HCT116 (cell line): ENCODE data around the gene HNRNPUL2. TPM values are rescaled to one million over a fixed set of nuclear protein-coding genes. Genes with fewer than 3 reads are reported as not detected.
A peak's percentile ranks its signal among the peaks of the same experiment; 100 is the strongest.

Source experiments
- ATAC-seq: fragments of 200-7000 bp; cut with Tn5 transposase; 2 replicates; pipeline ENCODE4 v1.9.1; 2020; ENCODE audit warnings: mild to moderate bottlenecking, moderate library complexity
- Bru-seq: library from RNA; stranded (reverse); fragments of 400-500 nt; gene quantifications from one replicate; lab custom pipeline; 2021; lab: Mats Ljungman, UMichigan
- BruChase-seq, 2 experiments: library from RNA; stranded (reverse); fragments of 400-500 nt; gene quantifications; one replicate each; lab custom pipeline; 2021; lab: Mats Ljungman, UMichigan
- BruUV-seq: library from RNA; stranded (reverse); fragments of 400-500 nt; replicated peaks from 2 replicates; lab custom pipeline; 2021; lab: Mats Ljungman, UMichigan
- CTCF ChIA-PET: fragments of 300-600 bp; sonication (Branson Sonifier 250); formaldehyde crosslinking; loops from one replicate; lab custom pipeline; 2021; ENCODE audit warnings: antibody characterized with exemption; lab: Charles Lee
- POLR2A ChIA-PET: fragments of 300-600, 350-600 bp; sonication (Branson Sonifier 250); formaldehyde crosslinking; loops from one replicate; lab custom pipeline; 2021; ENCODE audit warnings: antibody characterized with exemption; lab: Charles Lee
- RAD21 ChIA-PET, 2 experiments: fragments of 300-600 bp; sonication (Branson Sonifier 250); formaldehyde crosslinking; loops; one replicate each; lab custom pipeline; 2023; ENCODE audit warnings: low total read pairs in 2 of 2; ENCODE audit not compliant: uncharacterized antibody in 2 of 2, unreplicated experiment in 2 of 2, low non-redundant PET in 1 of 2; lab: Charles Lee
- DNase-seq: peaks from one replicate; pipeline ENCODE4 v3.0.0-alpha.2; 2010; ENCODE audit warnings: low read depth, low spot score
- H2AFZ ChIP-seq: fragments of 200-600 bp; shearing (Covaris generic), sonication (generic); 2 replicates; pipeline ENCODE4 v1.6.1; 2017; ENCODE audit warnings: low read depth, mixed run types, mixed read lengths, antibody characterized with exemption, low read length; ENCODE audit not compliant: poor library complexity, severe bottlenecking
- H3K27ac ChIP-seq: 2 replicates; pipeline ENCODE4 v1.5.1; 2012; ENCODE audit warnings: low read depth, low read length
- H3K27me3 ChIP-seq: fragments of 200-600 bp; sonication (generic); 2 replicates; pipeline ENCODE4 v1.6.1; 2016; ENCODE audit warnings: mixed run types, low read length, mixed read lengths; ENCODE audit not compliant: insufficient read depth
- H3K36me3 ChIP-seq, 2 experiments: fragments of 200-500 bp in 1 of 2; fragments of 200-600 bp in 1 of 2; sonication (Bioruptor generic) in 1 of 2; sonication (generic) in 1 of 2; 2 replicates each; pipeline versions ENCODE4 v1.5.1 to v1.6.1; 2014 to 2016; ENCODE audit warnings: low read length in 2 of 2, inconsistent platforms in 1 of 2, mixed read lengths in 1 of 2, mixed run types in 1 of 2; ENCODE audit not compliant: insufficient read depth in 2 of 2, control insufficient read depth in 1 of 2
- H3K4me1 ChIP-seq, 2 experiments: fragments of 200-600 bp in 1 of 2; sonication (generic) in 1 of 2; 2 replicates each; pipeline versions ENCODE4 v1.5.1 to v1.6.1; 2012 to 2017; ENCODE audit warnings: low read length in 2 of 2, inconsistent platforms in 1 of 2, mild to moderate bottlenecking in 1 of 2, mixed read lengths in 1 of 2, mixed run types in 1 of 2, moderate library complexity in 1 of 2; ENCODE audit not compliant: insufficient read depth in 2 of 2, control insufficient read depth in 1 of 2
- H3K4me2 ChIP-seq: fragments of 200-600 bp; sonication (generic); 2 replicates; pipeline ENCODE4 v1.6.1; 2017; ENCODE audit warnings: mixed run types, low read length, mixed read lengths
- H3K4me3 ChIP-seq, 2 experiments: fragments of 200-600 bp in 1 of 2; sonication (generic) in 1 of 2; replicated peaks in 1 of 2; 2 replicates each; pipeline ENCODE4 v1.5.1; 2011 to 2016; ENCODE audit warnings: low read length in 2 of 2, control low read depth in 1 of 2, low read depth in 1 of 2, mild to moderate bottlenecking in 1 of 2, mixed read lengths in 1 of 2, mixed run types in 1 of 2
- H3K79me2 ChIP-seq: fragments of 200-600 bp; sonication (generic); 2 replicates; pipeline ENCODE4 v1.6.1; 2017; ENCODE audit warnings: mild to moderate bottlenecking, mixed run types, low read length, moderate library complexity, mixed read lengths; ENCODE audit not compliant: insufficient read depth
- H3K9ac ChIP-seq: fragments of 200-600 bp; sonication (generic); 2 replicates; pipeline ENCODE4 v1.6.1; 2016; ENCODE audit warnings: low read length, mixed read lengths
- H3K9me2 ChIP-seq: fragments of 200-600 bp; sonication (generic), shearing (Covaris generic); 2 replicates; pipeline ENCODE4 v1.6.1; 2017; ENCODE audit warnings: mixed run types, mild to moderate bottlenecking, moderate library complexity; ENCODE audit not compliant: insufficient read depth
- H3K9me3 ChIP-seq, 2 experiments: fragments of 200-500 bp in 1 of 2; fragments of 200-600 bp in 1 of 2; sonication (Bioruptor generic) in 1 of 2; sonication (generic) in 1 of 2; 2 replicates each; pipeline ENCODE4 v1.6.1; 2014 to 2017; ENCODE audit warnings: low read length in 2 of 2, mixed read lengths in 2 of 2, inconsistent platforms in 1 of 2, low read depth in 1 of 2, mild to moderate bottlenecking in 1 of 2, mixed run types in 1 of 2, moderate library complexity in 1 of 2; ENCODE audit not compliant: control insufficient read depth in 1 of 2, insufficient read depth in 1 of 2
- H4K20me1 ChIP-seq: fragments of 200-600 bp; sonication (generic), shearing (Covaris generic); 2 replicates; pipeline ENCODE4 v1.6.1; 2017; ENCODE audit warnings: mixed run types, mild to moderate bottlenecking, moderate library complexity; ENCODE audit not compliant: insufficient read depth
- CBX3 ChIP-seq: IDR thresholded peaks from 2 replicates; pipeline ENCODE4 v1.6.1; 2012; ENCODE audit warnings: low read depth
- CEBPB ChIP-seq: IDR thresholded peaks from 2 replicates; pipeline ENCODE4 v1.6.1; 2012; ENCODE audit warnings: low read depth
- EGR1 ChIP-seq: IDR thresholded peaks from 2 replicates; pipeline ENCODE4 v1.6.1; 2012; ENCODE audit warnings: low read depth
- ELF1 ChIP-seq: IDR thresholded peaks from 2 replicates; pipeline ENCODE4 v1.6.1; 2012; ENCODE audit warnings: low read depth, borderline replicate concordance
- EZH2 ChIP-seq: fragments of 200-600 bp; sonication (generic); IDR thresholded peaks from 2 replicates; pipeline ENCODE4 v1.6.1; 2017; ENCODE audit warnings: antibody characterized with exemption, mixed run types
- EZH2phosphoT487 ChIP-seq: fragments of 200-600 bp; IDR thresholded peaks from 2 replicates; pipeline ENCODE4 v1.6.1; 2018; ENCODE audit warnings: antibody characterized with exemption, borderline replicate concordance
- FOSL1 ChIP-seq: IDR thresholded peaks from 2 replicates; pipeline ENCODE4 v1.6.1; 2012; ENCODE audit warnings: low read depth
- JUND ChIP-seq: IDR thresholded peaks from 2 replicates; pipeline ENCODE4 v1.6.1; 2012
- POLR2A ChIP-seq: IDR thresholded peaks from 2 replicates; pipeline ENCODE4 v1.7.0; 2011; ENCODE audit warnings: borderline replicate concordance; ENCODE audit not compliant: insufficient read depth, insufficient read length; ENCODE audit errors: extremely low read depth
- POLR2AphosphoS5 ChIP-seq: IDR thresholded peaks from 2 replicates; pipeline ENCODE4 v1.6.1; 2011; ENCODE audit warnings: mild to moderate bottlenecking, low read depth, low read length, moderate library complexity
- RAD21 ChIP-seq: IDR thresholded peaks from 2 replicates; pipeline ENCODE4 v1.6.1; 2012; ENCODE audit warnings: low read depth, mild to moderate bottlenecking
- SIN3A ChIP-seq: IDR thresholded peaks from 2 replicates; pipeline ENCODE4 v1.6.1; 2012; ENCODE audit warnings: low read depth
- SP1 ChIP-seq: IDR thresholded peaks from 2 replicates; pipeline ENCODE4 v1.6.1; 2012; ENCODE audit warnings: low read depth
- SRF ChIP-seq: IDR thresholded peaks from 2 replicates; pipeline ENCODE4 v1.6.1; 2012; ENCODE audit warnings: low read depth
- TCF7L2 ChIP-seq: IDR thresholded peaks from 2 replicates; pipeline ENCODE4 v1.7.0; 2011; ENCODE audit warnings: borderline replicate concordance, inconsistent platforms; ENCODE audit not compliant: insufficient read depth, insufficient read length; ENCODE audit errors: extremely low read depth
- YY1 ChIP-seq: IDR thresholded peaks from 2 replicates; pipeline ENCODE4 v1.6.1; 2011; ENCODE audit warnings: low read length, low read depth, moderate library complexity, mild to moderate bottlenecking; ENCODE audit not compliant: insufficient replicate concordance; ENCODE audit errors: extremely low read depth
- ZFX ChIP-seq: fragments of 450-650 bp; IDR thresholded peaks from 2 replicates; pipeline ENCODE4 v1.6.1; 2017
- ZNF274 ChIP-seq: fragments of 200-500 bp; sonication (Bioruptor generic); IDR thresholded peaks from 2 replicates; pipeline ENCODE4 v1.6.1; 2014; ENCODE audit warnings: mild to moderate bottlenecking, low read depth, low read length, inconsistent platforms
- intact Hi-C: fragments of 100-400 bp; cut with micrococcal nuclease; formaldehyde crosslinking; loops from 2 replicates; pipeline ENCODE4 v1.10.0; 2022
- long read RNA-seq: library from polyadenylated mRNA; unstranded; transcript quantifications from one replicate; pipeline ENCODE4 v2.0.0, GENCODE V29; 2021; ENCODE audit not compliant: unreplicated experiment
- polyA plus RNA-seq: library from polyadenylated mRNA; unstranded; fragments of >200 nt; gene quantifications from 2 replicates; pipeline ENCODE4 v1.2.1, GENCODE V29; 2012; ENCODE audit warnings: missing spikeins
- total RNA-seq: library from RNA; stranded (reverse); gene quantifications from one replicate; pipeline ENCODE4 v1.2.1, GENCODE V29; 2021; ENCODE audit not compliant: unreplicated experiment
- TF ChIP-seq, protein P1 (sequence below): IDR thresholded peaks from 2 replicates; pipeline ENCODE4 v1.6.1; 2012; ENCODE audit warnings: low read depth
- TF ChIP-seq, protein P2 (sequence below), 3 experiments: fragments of 200-600 bp in 1 of 3; sonication (generic) in 1 of 3; IDR thresholded peaks in 2 of 3; conservative IDR thresholded peaks in 1 of 3; 2 replicates each; pipeline ENCODE4 v1.5.1; 2012 to 2017; ENCODE audit warnings: low read depth in 2 of 3, low read length in 2 of 3, antibody characterized with exemption in 1 of 3, borderline replicate concordance in 1 of 3, control low read depth in 1 of 3, mild to moderate bottlenecking in 1 of 3, mixed read lengths in 1 of 3, mixed run types in 1 of 3, moderate library complexity in 1 of 3; ENCODE audit not compliant: insufficient read depth in 1 of 3
- TF ChIP-seq, protein P3 (sequence below): IDR thresholded peaks from 2 replicates; pipeline ENCODE4 v1.6.1; 2012

The HNRNPUL2 gene
- 45.8 TPM for total RNA-seq
- polyA plus RNA-seq: 43.9 and 53.3 TPM in 2 replicates
- percentile 97 among the genes with signal in this experiment for Bru-seq, nascent RNA
- percentile 99 among the genes with signal in this experiment for BruChase-seq, experiment 1, labeled RNA remaining after a 6-hour chase
- BruChase-seq, experiment 2, labeled RNA remaining after a 2-hour chase: percentile 99 among the genes with signal in this experiment
- long read RNA-seq, partial matches to known transcripts: 0 of 13 reads
- long read RNA-seq, other reads (novel, unspliced or antisense): 13 of 13 reads

DNA sequence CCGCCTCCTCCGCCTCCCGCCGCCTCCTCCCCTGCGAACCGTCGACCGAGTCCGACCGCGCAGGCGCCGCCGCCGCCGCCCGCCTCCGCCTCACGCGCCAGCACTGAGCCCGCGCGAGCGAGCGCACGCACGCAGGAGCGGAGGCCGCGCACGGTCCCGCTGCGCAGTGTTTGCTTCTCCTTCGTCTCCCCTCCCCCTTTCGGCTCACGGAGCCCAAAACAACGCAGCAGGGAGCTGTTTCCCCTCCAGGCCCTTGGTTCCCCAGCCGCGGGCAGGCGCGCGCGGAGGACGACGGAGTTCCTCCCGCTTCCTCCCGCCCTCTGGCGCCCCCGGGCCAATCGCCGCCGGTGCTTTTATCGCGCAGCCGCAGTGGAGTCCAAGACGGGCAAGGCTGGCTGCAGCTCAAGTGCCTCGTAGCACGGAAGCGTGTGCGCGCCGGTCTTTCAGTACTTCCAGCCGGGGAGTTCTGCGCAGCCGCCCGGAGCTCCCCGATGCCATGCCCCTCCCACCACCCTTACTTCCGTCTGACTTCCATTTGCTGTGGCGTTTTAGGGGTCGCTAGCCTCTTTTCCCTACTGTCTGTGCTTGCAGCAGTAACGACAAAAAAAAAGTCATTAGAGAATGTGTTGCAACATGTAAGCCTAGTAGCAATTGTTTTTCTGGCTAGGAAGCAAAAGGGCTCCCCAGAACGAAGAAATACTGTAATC is at the start of gene HNRNPUL2:
HNRNPUL2 (minus strand) TSS at position 293 of the 707 bp plus-strand sequence. CDS start 301 bp downstream, outside the sequence.
- no peaks in the 10 kb centered on the region for H3K9me3 ChIP-seq
- ChIA-PET CTCF (interaction anchor here (0.7 to 2.5 kb wide), 12 partner anchors 21 to 332 kb away, joined by 3 to 10 read pairs (median 4); partner anchors contain the start of genes EML3, TAF6L, TMEM179B and TUT1), POLR2A (interaction anchor here (0.6 to 4.3 kb wide), 23 partner anchors 17 to 153 kb away, joined by 3 to 59 read pairs (median 4); partner anchors contain the start of genes C11orf98, CSKMT, EEF1G and LBHD1), RAD21 (no interaction called here)
- H3K27me3 ChIP-seq: no peaks in the 10 kb centered on the region
- H3K4me1 ChIP-seq: peaks cover 14 to 25% of the 10 kb centered on the region in 2 experiments
- H3K4me2 ChIP-seq: peak within 1 kb of the TSS; percentile 100
- peaks cover 78% of the 10 kb centered on the region for H3K79me2 ChIP-seq
- peak within 1 kb of the TSS; percentile 95 for H2AFZ ChIP-seq
- peak; percentile 98 for DNase-seq
- peaks cover 13% of the 10 kb centered on the region; the same call in 1 of the 2 replicates for H4K20me1 ChIP-seq
- peak within 1 kb of the TSS; percentile 98 to 100 for H3K4me3 ChIP-seq
- H3K36me3 ChIP-seq: peaks cover 23 to 31% of the 10 kb centered on the region in 2 experiments
- peak; percentile 84 for ATAC-seq
- H3K27ac ChIP-seq: peak within 1 kb of the TSS; percentile 96
- BruUV-seq: no TSS peak
- no peaks in the 10 kb centered on the region for H3K9me2 ChIP-seq
- H3K9ac ChIP-seq: peak within 1 kb of the TSS; percentile 93
- intact Hi-C loops: loop anchor here (5.0 kb wide), 1 partner anchor 35 kb away; the partner anchor contains the start of gene POLR2G
- no peak for TF ChIP-seq EZH2
- TF ChIP-seq TCF7L2: peak; percentile 74
- no peak for TF ChIP-seq RAD21
- TF ChIP-seq, protein P1, sequence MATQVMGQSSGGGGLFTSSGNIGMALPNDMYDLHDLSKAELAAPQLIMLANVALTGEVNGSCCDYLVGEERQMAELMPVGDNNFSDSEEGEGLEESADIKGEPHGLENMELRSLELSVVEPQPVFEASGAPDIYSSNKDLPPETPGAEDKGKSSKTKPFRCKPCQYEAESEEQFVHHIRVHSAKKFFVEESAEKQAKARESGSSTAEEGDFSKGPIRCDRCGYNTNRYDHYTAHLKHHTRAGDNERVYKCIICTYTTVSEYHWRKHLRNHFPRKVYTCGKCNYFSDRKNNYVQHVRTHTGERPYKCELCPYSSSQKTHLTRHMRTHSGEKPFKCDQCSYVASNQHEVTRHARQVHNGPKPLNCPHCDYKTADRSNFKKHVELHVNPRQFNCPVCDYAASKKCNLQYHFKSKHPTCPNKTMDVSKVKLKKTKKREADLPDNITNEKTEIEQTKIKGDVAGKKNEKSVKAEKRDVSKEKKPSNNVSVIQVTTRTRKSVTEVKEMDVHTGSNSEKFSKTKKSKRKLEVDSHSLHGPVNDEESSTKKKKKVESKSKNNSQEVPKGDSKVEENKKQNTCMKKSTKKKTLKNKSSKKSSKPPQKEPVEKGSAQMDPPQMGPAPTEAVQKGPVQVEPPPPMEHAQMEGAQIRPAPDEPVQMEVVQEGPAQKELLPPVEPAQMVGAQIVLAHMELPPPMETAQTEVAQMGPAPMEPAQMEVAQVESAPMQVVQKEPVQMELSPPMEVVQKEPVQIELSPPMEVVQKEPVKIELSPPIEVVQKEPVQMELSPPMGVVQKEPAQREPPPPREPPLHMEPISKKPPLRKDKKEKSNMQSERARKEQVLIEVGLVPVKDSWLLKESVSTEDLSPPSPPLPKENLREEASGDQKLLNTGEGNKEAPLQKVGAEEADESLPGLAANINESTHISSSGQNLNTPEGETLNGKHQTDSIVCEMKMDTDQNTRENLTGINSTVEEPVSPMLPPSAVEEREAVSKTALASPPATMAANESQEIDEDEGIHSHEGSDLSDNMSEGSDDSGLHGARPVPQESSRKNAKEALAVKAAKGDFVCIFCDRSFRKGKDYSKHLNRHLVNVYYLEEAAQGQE: no peak
- no peak for TF ChIP-seq JUND
- TF ChIP-seq, protein P2, sequence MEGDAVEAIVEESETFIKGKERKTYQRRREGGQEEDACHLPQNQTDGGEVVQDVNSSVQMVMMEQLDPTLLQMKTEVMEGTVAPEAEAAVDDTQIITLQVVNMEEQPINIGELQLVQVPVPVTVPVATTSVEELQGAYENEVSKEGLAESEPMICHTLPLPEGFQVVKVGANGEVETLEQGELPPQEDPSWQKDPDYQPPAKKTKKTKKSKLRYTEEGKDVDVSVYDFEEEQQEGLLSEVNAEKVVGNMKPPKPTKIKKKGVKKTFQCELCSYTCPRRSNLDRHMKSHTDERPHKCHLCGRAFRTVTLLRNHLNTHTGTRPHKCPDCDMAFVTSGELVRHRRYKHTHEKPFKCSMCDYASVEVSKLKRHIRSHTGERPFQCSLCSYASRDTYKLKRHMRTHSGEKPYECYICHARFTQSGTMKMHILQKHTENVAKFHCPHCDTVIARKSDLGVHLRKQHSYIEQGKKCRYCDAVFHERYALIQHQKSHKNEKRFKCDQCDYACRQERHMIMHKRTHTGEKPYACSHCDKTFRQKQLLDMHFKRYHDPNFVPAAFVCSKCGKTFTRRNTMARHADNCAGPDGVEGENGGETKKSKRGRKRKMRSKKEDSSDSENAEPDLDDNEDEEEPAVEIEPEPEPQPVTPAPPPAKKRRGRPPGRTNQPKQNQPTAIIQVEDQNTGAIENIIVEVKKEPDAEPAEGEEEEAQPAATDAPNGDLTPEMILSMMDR (IDR thresholded peaks at IDR 0.05 in 2 of 3, conservative IDR thresholded peaks at IDR 0.05 in 1 of 3; ENCODE audit: borderline replicate concordance in 1 of 3, insufficient read depth in 1 of 3, low read depth in 2 of 3, low read length in 2 of 3): no peak
- no peak for TF ChIP-seq SRF
- TF ChIP-seq ELF1: peak; percentile 57; the same call in 1 of the 2 replicates
- no peak for TF ChIP-seq CBX3
- peak; percentile 82 for TF ChIP-seq ZFX
- TF ChIP-seq, protein P3, sequence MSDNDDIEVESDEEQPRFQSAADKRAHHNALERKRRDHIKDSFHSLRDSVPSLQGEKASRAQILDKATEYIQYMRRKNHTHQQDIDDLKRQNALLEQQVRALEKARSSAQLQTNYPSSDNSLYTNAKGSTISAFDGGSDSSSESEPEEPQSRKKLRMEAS: peak; percentile 90
- no peak for TF ChIP-seq FOSL1
- peak; percentile 79 for TF ChIP-seq POLR2A
- no peak; the same call in 1 of the 2 replicates for TF ChIP-seq SP1
- TF ChIP-seq EZH2phosphoT487: no peak
- TF ChIP-seq POLR2AphosphoS5: peak; percentile 90
- TF ChIP-seq ZNF274: no peak
- TF ChIP-seq YY1: no peak
- peak; percentile 82 for TF ChIP-seq SIN3A
- TF ChIP-seq EGR1: peak; percentile 28; the same call in 1 of the 2 replicates
- no peak for TF ChIP-seq CEBPB
